K562 (cell line): ENCODE measurements around the gene CCDC9. TPM values are rescaled to one million over a fixed set of nuclear protein-coding genes. Genes with fewer than 3 reads are reported as not detected.

Experiments
- ASH1L ChIP-seq: fragments of 450-650 bp; IDR thresholded peaks from 2 replicates; pipeline ENCODE4 v1.6.1; 2018; ENCODE audit warnings: borderline replicate concordance, mild to moderate bottlenecking, low read depth; ENCODE audit not compliant: partially characterized antibody
- ATF1 ChIP-seq, 2 experiments: fragments of 450-650 bp in 1 of 2; IDR thresholded peaks; 2 replicates each; pipeline ENCODE4 v1.6.1; 2016; ENCODE audit warnings: missing compliant biosample characterization in 1 of 2, missing genetic modification characterization in 1 of 2
- CEBPG ChIP-seq, 3 experiments: fragments of 200-800 bp in 1 of 3; sonication (Bioruptor generic) in 1 of 3; sonication (generic) in 1 of 3; formaldehyde crosslinking in 1 of 3; IDR thresholded peaks in 2 of 3; conservative IDR thresholded peaks in 1 of 3; 2 replicates each; pipeline versions ENCODE4 v1.6.1 to v1.8.0; 2016 to 2022; ENCODE audit warnings: missing compliant biosample characterization in 2 of 3, missing genetic modification characterization in 2 of 3, mild to moderate bottlenecking in 1 of 3, missing genetic modification reagents in 1 of 3
- FOXP4 ChIP-seq: sonication (generic); formaldehyde crosslinking; IDR thresholded peaks from 2 replicates; pipeline ENCODE4 v1.8.0; 2022; ENCODE audit warnings: mild to moderate bottlenecking, missing genetic modification reagents, borderline replicate concordance
- MEF2A ChIP-seq: IDR thresholded peaks from 2 replicates; pipeline ENCODE4 v1.6.1; 2011; ENCODE audit warnings: low read depth, mild to moderate bottlenecking, low read length, moderate library complexity; ENCODE audit not compliant: control insufficient read depth
- NCOA2 ChIP-seq, 2 experiments: fragments of 450-650 bp; IDR thresholded peaks; 2 replicates each; pipeline ENCODE4 v1.6.1; 2018; ENCODE audit warnings: mild to moderate bottlenecking in 2 of 2, moderate library complexity in 1 of 2; ENCODE audit not compliant: partially characterized antibody in 2 of 2
- RB1 ChIP-seq: fragments of 450-650 bp; IDR thresholded peaks from 2 replicates; pipeline ENCODE4 v1.6.1; 2017; ENCODE audit warnings: low read depth, mild to moderate bottlenecking
- SMAD3 ChIP-seq: fragments of 450-650 bp; formaldehyde crosslinking; conservative IDR thresholded peaks from 2 replicates; pipeline ENCODE4 v1.4.0; 2020; ENCODE audit warnings: mild to moderate bottlenecking
- ZKSCAN1 ChIP-seq: fragments of 150-350 bp; IDR thresholded peaks from 2 replicates; pipeline ENCODE4 v1.6.1; 2016; ENCODE audit warnings: low read depth, low read length
- ZNF124 ChIP-seq: sonication (generic); formaldehyde crosslinking; IDR thresholded peaks from 2 replicates; pipeline ENCODE4 v1.8.1; 2022; ENCODE audit warnings: missing genetic modification reagents
- ZNF431 ChIP-seq: sonication (generic); formaldehyde crosslinking; IDR thresholded peaks from 2 replicates; pipeline ENCODE4 v1.8.0; 2022; ENCODE audit warnings: mild to moderate bottlenecking, missing genetic modification reagents
- polyA plus RNA-seq, 8 experiments: library from polyadenylated mRNA; depleted of rRNA in 4 of 8; stranded (reverse) in 5 of 8; unstranded in 3 of 8; fragments of >200 nt; fragmentation: Nextera tagmentation in 2 of 8; fragmentation: Illumina TruSeq in 1 of 8; extraction: Ambion mirVana in 2 of 8; extraction: Trizol in 1 of 8; gene quantifications; 2 replicates each; pipeline versions ENCODE4 v1.2.1 to v1.2.3, GENCODE V29; 2011 to 2014; ENCODE audit warnings: inconsistent platforms in 1 of 8, missing spikeins in 1 of 8
- total RNA-seq, 7 experiments: library from RNA; depleted of rRNA in 6 of 7; stranded (reverse); fragments of >200 nt in 6 of 7; fragmentation: Illumina TruSeq in 2 of 7; extraction: Trizol in 2 of 7; gene quantifications; 2 replicates each; pipeline versions ENCODE4 v1.2.1 to v1.2.3, GENCODE V29; 2011 to 2021; ENCODE audit warnings: low replicate concordance in 1 of 7
- TF ChIP-seq, protein P1 (sequence below): IDR thresholded peaks from 2 replicates; pipeline ENCODE4 v1.6.1; 2014; ENCODE audit warnings: antibody characterized with exemption
- TF ChIP-seq, protein P2 (sequence below): IDR thresholded peaks from 3 replicates; pipeline ENCODE4 v1.6.1; 2011; ENCODE audit warnings: borderline replicate concordance, mild to moderate bottlenecking, moderate library complexity; ENCODE audit not compliant: insufficient read length; ENCODE audit errors: extremely low read depth
- TF ChIP-seq, protein P3 (sequence below): fragments of 250-450 bp; sonication (Bioruptor Pico); IDR thresholded peaks from 2 replicates; pipeline ENCODE4 v1.5.0; 2021; ENCODE audit warnings: mild to moderate bottlenecking, borderline replicate concordance
- TF ChIP-seq, protein P4 (sequence below): sonication (generic); formaldehyde crosslinking; IDR thresholded peaks from 2 replicates; pipeline ENCODE4 v1.8.0; 2022; ENCODE audit warnings: mild to moderate bottlenecking, missing genetic modification reagents

The CCDC9 gene
- total and polyA plus RNA-seq, 9 of the 15 experiments (the other 6 are each of a cell fraction or from before 2014, with no cell fraction given) = 0.23 to 38.6 (median 8.4) TPM

- TF ChIP-seq, protein P1, sequence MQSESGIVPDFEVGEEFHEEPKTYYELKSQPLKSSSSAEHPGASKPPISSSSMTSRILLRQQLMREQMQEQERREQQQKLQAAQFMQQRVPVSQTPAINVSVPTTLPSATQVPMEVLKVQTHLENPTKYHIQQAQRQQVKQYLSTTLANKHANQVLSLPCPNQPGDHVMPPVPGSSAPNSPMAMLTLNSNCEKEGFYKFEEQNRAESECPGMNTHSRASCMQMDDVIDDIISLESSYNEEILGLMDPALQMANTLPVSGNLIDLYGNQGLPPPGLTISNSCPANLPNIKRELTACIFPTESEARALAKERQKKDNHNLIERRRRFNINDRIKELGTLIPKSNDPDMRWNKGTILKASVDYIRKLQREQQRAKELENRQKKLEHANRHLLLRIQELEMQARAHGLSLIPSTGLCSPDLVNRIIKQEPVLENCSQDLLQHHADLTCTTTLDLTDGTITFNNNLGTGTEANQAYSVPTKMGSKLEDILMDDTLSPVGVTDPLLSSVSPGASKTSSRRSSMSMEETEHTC = no peak
- no peak for TF ChIP-seq FOXP4 (CRISPR knock-in tag)
- no peak for TF ChIP-seq ZNF431
- TF ChIP-seq RB1 = no peak
- no peak for TF ChIP-seq ZNF124 (CRISPR knock-in tag)
- TF ChIP-seq ASH1L = no peak
- TF ChIP-seq, protein P2, sequence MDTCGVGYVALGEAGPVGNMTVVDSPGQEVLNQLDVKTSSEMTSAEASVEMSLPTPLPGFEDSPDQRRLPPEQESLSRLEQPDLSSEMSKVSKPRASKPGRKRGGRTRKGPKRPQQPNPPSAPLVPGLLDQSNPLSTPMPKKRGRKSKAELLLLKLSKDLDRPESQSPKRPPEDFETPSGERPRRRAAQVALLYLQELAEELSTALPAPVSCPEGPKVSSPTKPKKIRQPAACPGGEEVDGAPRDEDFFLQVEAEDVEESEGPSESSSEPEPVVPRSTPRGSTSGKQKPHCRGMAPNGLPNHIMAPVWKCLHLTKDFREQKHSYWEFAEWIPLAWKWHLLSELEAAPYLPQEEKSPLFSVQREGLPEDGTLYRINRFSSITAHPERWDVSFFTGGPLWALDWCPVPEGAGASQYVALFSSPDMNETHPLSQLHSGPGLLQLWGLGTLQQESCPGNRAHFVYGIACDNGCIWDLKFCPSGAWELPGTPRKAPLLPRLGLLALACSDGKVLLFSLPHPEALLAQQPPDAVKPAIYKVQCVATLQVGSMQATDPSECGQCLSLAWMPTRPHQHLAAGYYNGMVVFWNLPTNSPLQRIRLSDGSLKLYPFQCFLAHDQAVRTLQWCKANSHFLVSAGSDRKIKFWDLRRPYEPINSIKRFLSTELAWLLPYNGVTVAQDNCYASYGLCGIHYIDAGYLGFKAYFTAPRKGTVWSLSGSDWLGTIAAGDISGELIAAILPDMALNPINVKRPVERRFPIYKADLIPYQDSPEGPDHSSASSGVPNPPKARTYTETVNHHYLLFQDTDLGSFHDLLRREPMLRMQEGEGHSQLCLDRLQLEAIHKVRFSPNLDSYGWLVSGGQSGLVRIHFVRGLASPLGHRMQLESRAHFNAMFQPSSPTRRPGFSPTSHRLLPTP = no peak
- TF ChIP-seq, protein P3, sequence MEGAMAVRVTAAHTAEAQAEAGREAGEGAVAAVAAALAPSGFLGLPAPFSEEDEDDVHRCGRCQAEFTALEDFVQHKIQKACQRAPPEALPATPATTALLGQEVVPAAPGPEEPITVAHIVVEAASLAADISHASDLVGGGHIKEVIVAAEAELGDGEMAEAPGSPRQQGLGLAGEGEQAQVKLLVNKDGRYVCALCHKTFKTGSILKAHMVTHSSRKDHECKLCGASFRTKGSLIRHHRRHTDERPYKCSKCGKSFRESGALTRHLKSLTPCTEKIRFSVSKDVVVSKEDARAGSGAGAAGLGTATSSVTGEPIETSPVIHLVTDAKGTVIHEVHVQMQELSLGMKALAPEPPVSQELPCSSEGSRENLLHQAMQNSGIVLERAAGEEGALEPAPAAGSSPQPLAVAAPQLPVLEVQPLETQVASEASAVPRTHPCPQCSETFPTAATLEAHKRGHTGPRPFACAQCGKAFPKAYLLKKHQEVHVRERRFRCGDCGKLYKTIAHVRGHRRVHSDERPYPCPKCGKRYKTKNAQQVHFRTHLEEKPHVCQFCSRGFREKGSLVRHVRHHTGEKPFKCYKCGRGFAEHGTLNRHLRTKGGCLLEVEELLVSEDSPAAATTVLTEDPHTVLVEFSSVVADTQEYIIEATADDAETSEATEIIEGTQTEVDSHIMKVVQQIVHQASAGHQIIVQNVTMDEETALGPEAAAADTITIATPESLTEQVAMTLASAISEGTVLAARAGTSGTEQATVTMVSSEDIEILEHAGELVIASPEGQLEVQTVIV = no peak
- TF ChIP-seq, protein P4, sequence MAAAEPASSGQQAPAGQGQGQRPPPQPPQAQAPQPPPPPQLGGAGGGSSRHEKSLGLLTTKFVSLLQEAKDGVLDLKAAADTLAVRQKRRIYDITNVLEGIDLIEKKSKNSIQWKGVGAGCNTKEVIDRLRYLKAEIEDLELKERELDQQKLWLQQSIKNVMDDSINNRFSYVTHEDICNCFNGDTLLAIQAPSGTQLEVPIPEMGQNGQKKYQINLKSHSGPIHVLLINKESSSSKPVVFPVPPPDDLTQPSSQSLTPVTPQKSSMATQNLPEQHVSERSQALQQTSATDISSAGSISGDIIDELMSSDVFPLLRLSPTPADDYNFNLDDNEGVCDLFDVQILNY (CRISPR knock-in tag) = no peak
- no peak for TF ChIP-seq SMAD3 (CRISPR knock-in tag)
- TF ChIP-seq CEBPG (CRISPR knock-in tag; IDR thresholded peaks at IDR 0.05) = no peak
- no peak for TF ChIP-seq CEBPG (tag; conservative IDR thresholded peaks at IDR 0.05 in 1 of 2, IDR thresholded peaks at IDR 0.05 in 1 of 2)
- TF ChIP-seq ZKSCAN1 = no peak
- TF ChIP-seq ATF1 (CRISPR knock-in tag; IDR thresholded peaks at IDR 0.05) = no peak
- TF ChIP-seq ATF1 (tag; IDR thresholded peaks at IDR 0.05) = no peak
- no peak for TF ChIP-seq MEF2A
- no peak for TF ChIP-seq NCOA2 (IDR thresholded peaks at IDR 0.05; ENCODE audit: partially characterized antibody in 2 of 2)
Observed at GRCh38 chr19:47272448-47273312, 16.4 kb downstream of the CCDC9 start (continued).
